IPS DF 6.9 (cell line): ENCODE measurements around the gene ZDHHC1.
A peak's percentile ranks its signal among the peaks of the same experiment; 100 is the strongest.

Source experiments
- DNase-seq: peaks from one replicate; pipeline ENCODE4 v3.0.0-alpha.2; 2013; ENCODE audit warnings: low read depth, low spot score
- H3K27ac ChIP-seq: one replicate; pipeline ENCODE4 v1.5.1; 2013; ENCODE audit warnings: low read length, control low read depth
- H3K27me3 ChIP-seq: 2 replicates; pipeline ENCODE4 v1.6.1; 2013; ENCODE audit warnings: mild to moderate bottlenecking, low read length; ENCODE audit not compliant: control insufficient read depth, insufficient read depth
- H3K36me3 ChIP-seq: 2 replicates; pipeline ENCODE4 v1.6.1; 2013; ENCODE audit warnings: low read length; ENCODE audit not compliant: control insufficient read depth, insufficient read depth
- H3K4me1 ChIP-seq: 2 replicates; pipeline ENCODE4 v1.6.1; 2013; ENCODE audit warnings: low read length; ENCODE audit not compliant: control insufficient read depth, insufficient read depth
- H3K4me3 ChIP-seq: 2 replicates; pipeline ENCODE4 v1.5.1; 2013; ENCODE audit warnings: mild to moderate bottlenecking, low read length
- H3K9me3 ChIP-seq: 2 replicates; pipeline ENCODE4 v1.6.1; 2013; ENCODE audit warnings: low read length, inconsistent platforms; ENCODE audit not compliant: control insufficient read depth, insufficient read depth
- WGBS: extraction: QIAGEN DNeasy Blood & Tissue Kit; methylation state at CpG from one replicate; pipeline ENCODE4 v1.1.7; 2013; ENCODE audit warnings: mixed read lengths, missing lambda C conversion rate; ENCODE audit not compliant: insufficient read length, insufficient coverage; 5-methylcytosine and 5-hydroxymethylcytosine counted together

Gene ZDHHC1

GRCh38 chr16:67415872-67416793 lies at the start of gene ZDHHC1:
Gene ZDHHC1 (minus strand): TSS chr16:67416477. CDS start chr16:67407775, 8,702 bp downstream.
- H3K9me3 ChIP-seq, result no peaks in the 10 kb centered on the region
- WGBS, result no CpG with 5 or more reads among the region's 73 CpGs
- H3K4me3 ChIP-seq, result peak within 1 kb of the TSS; percentile 87
- DNase-seq, result no peak
- H3K27me3 ChIP-seq, result no peaks in the 10 kb centered on the region
- H3K4me1 ChIP-seq, result peaks cover 2% of the 10 kb centered on the region; the same call in 1 of the 2 replicates
- H3K27ac ChIP-seq, result no peak within 1 kb of the TSS
- H3K36me3 ChIP-seq, result no peaks in the 10 kb centered on the region

GRCh38 chr16:67464565-67464964 lies 48.3 kb upstream of the ZDHHC1 start:
- WGBS, result no CpG with 5 or more reads among the region's 2 CpGs
- Histone ChIP-seq H3K27me3 (no peaks in the 10 kb centered on the region), H3K36me3 (no peaks in the 10 kb centered on the region), H3K27ac (no peak overlapping the region), H3K4me3 (no peak overlapping the region), H3K4me1 (peaks cover 2% of the 10 kb centered on the region; the same call in 1 of the 2 replicates), H3K9me3 (no peaks in the 10 kb centered on the region)
- no peak for DNase-seq

- no peaks in the 10 kb centered on the region for H3K27me3 ChIP-seq
- H3K27ac ChIP-seq, result no peak overlapping the region
- H3K4me3 ChIP-seq, result no peak overlapping the region
- no CpG with 5 or more reads among the region's 4 CpGs for WGBS
- H3K9me3 ChIP-seq, result no peaks in the 10 kb centered on the region
- H3K4me1 ChIP-seq, result peaks cover 2% of the 10 kb centered on the region; the same call in 1 of the 2 replicates
- DNase-seq, result no peak
- H3K36me3 ChIP-seq, result no peaks in the 10 kb centered on the region
Observed at GRCh38 chr16:67463691-67464090, 47.4 kb upstream of the ZDHHC1 start.

GRCh38 chr16:67463059-67463458 lies 46.8 kb upstream of the ZDHHC1 start:
- no peak overlapping the region for H3K27ac ChIP-seq
- H3K4me3 ChIP-seq, result no peak overlapping the region
- no peaks in the 10 kb centered on the region for H3K9me3 ChIP-seq
- no peaks in the 10 kb centered on the region for H3K27me3 ChIP-seq
- WGBS, result no CpG with 5 or more reads among the region's 5 CpGs
- DNase-seq, result no peak
- no peaks in the 10 kb centered on the region for H3K36me3 ChIP-seq
- H3K4me1 ChIP-seq, result peaks cover 2% of the 10 kb centered on the region; the same call in 1 of the 2 replicates

GRCh38 chr16:67462279-67462655 lies 46.0 kb upstream of the ZDHHC1 start:
- peaks cover 2% of the 10 kb centered on the region; the same call in 1 of the 2 replicates for H3K4me1 ChIP-seq
- H3K27ac ChIP-seq, result no peak overlapping the region
- no peaks in the 10 kb centered on the region for H3K27me3 ChIP-seq
- DNase-seq, result no peak
- WGBS, result no CpG with 5 or more reads among the region's 5 CpGs
- no peaks in the 10 kb centered on the region for H3K9me3 ChIP-seq
- no peaks in the 10 kb centered on the region for H3K36me3 ChIP-seq
- no peak overlapping the region for H3K4me3 ChIP-seq

GRCh38 chr16:67461600-67462278 lies 45.5 kb upstream of the ZDHHC1 start:
- Histone ChIP-seq H3K27ac (no peak overlapping the region), H3K4me3 (no peak overlapping the region), H3K36me3 (no peaks in the 10 kb centered on the region), H3K27me3 (no peaks in the 10 kb centered on the region), H3K9me3 (no peaks in the 10 kb centered on the region), H3K4me1 (peaks cover 2% of the 10 kb centered on the region; the same call in 1 of the 2 replicates)
- no CpG with 5 or more reads among the region's 8 CpGs for WGBS
- DNase-seq, result no peak

- Histone ChIP-seq H3K36me3 (no peaks in the 10 kb centered on the region), H3K27me3 (no peaks in the 10 kb centered on the region), H3K4me1 (peaks cover 2% of the 10 kb centered on the region; the same call in 1 of the 2 replicates), H3K4me3 (no peak overlapping the region), H3K27ac (no peak overlapping the region), H3K9me3 (no peaks in the 10 kb centered on the region)
- no peak for DNase-seq
- no CpG with 5 or more reads among the region's 2 CpGs for WGBS
Observed at GRCh38 chr16:67460961-67461360, 44.7 kb upstream of the ZDHHC1 start.

GRCh38 chr16:67460168-67460567 lies 43.9 kb upstream of the ZDHHC1 start:
- Histone ChIP-seq H3K4me3 (no peak overlapping the region), H3K4me1 (no peaks in the 10 kb centered on the region), H3K9me3 (no peaks in the 10 kb centered on the region), H3K27me3 (no peaks in the 10 kb centered on the region), H3K36me3 (no peaks in the 10 kb centered on the region), H3K27ac (no peak overlapping the region)
- no CpG with 5 or more reads among the region's 5 CpGs for WGBS
- no peak for DNase-seq

GRCh38 chr16:67459861-67460150 lies 43.5 kb upstream of the ZDHHC1 start:
- Histone ChIP-seq H3K4me3 (no peak overlapping the region; the same call in 1 of the 2 replicates), H3K9me3 (no peaks in the 10 kb centered on the region), H3K27ac (no peak overlapping the region)

GRCh38 chr16:67459066-67459860 lies 43.0 kb upstream of the ZDHHC1 start:
- no peak for DNase-seq
- Histone ChIP-seq H3K4me3 (no peak overlapping the region; the same call in 1 of the 2 replicates), H3K4me1 (no peaks in the 10 kb centered on the region), H3K27me3 (no peaks in the 10 kb centered on the region), H3K27ac (no peak overlapping the region), H3K9me3 (no peaks in the 10 kb centered on the region), H3K36me3 (no peaks in the 10 kb centered on the region)
- no CpG with 5 or more reads among the region's 7 CpGs for WGBS

More at GRCh38 chr16:67459861-67460150, 43.5 kb upstream of the ZDHHC1 start:
- WGBS, result no CpG with 5 or more reads among the region's 3 CpGs
- no peaks in the 10 kb centered on the region for H3K4me1 ChIP-seq
- DNase-seq, result no peak
- H3K36me3 ChIP-seq, result no peaks in the 10 kb centered on the region
- no peaks in the 10 kb centered on the region for H3K27me3 ChIP-seq
